Panc1 (cell line): ENCODE data around the gene PXN.

Experiments used
- TF ChIP-seq, protein P1 (sequence below): fragments of 450-650 bp; IDR thresholded peaks from 2 replicates; pipeline ENCODE4 v1.5.1; 2017; ENCODE audit warnings: mild to moderate bottlenecking
- TF ChIP-seq, protein P2 (sequence below), 2 experiments: IDR thresholded peaks; 2 replicates each; pipeline ENCODE4 v1.6.1; 2011 to 2012; ENCODE audit warnings: low read depth in 2 of 2, control low read depth in 1 of 2, low read length in 1 of 2, mild to moderate bottlenecking in 1 of 2, moderate library complexity in 1 of 2; ENCODE audit not compliant: insufficient read depth in 1 of 2

DNA sequence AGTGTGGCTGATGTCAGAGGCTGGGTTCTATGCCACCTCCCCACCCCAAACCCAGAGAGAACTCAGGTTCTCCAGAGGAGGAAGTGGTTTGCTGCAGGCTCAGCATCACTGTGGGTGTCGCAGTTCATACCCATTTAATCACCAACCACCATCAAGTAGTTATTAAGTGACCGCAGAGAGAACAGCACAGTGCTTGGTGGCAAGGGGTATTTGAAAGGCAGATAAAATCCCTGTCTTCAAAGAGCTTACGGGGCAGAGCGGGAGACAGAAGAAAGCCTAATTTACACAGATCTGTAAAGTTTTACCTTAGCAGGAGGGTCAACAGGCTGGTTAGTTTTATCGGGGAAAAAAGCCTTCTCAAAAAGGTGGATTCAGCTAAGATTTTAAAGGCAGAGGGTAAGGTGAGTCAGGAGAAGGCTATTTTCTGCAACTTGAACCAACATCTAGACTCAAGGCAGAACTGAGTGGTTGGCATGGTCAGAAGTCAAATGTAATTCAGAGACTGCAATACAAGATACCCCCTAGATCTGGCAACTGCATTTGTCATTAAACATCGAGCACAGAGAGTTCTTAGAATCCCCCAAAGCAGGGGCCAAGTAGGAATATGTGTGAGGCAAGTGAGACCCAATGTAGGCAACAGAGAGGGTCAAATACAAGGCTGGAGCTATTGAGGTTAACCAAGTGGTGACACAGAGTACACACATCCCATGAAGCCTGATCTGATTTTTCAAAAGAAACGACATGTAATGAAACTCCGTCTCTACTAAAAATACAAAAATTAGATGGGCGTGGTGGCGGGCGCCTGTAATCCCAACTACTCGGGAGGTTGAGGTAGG lies 13.2 kb downstream of the PXN start:
- TF ChIP-seq, protein P1, sequence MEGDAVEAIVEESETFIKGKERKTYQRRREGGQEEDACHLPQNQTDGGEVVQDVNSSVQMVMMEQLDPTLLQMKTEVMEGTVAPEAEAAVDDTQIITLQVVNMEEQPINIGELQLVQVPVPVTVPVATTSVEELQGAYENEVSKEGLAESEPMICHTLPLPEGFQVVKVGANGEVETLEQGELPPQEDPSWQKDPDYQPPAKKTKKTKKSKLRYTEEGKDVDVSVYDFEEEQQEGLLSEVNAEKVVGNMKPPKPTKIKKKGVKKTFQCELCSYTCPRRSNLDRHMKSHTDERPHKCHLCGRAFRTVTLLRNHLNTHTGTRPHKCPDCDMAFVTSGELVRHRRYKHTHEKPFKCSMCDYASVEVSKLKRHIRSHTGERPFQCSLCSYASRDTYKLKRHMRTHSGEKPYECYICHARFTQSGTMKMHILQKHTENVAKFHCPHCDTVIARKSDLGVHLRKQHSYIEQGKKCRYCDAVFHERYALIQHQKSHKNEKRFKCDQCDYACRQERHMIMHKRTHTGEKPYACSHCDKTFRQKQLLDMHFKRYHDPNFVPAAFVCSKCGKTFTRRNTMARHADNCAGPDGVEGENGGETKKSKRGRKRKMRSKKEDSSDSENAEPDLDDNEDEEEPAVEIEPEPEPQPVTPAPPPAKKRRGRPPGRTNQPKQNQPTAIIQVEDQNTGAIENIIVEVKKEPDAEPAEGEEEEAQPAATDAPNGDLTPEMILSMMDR, result no peak
- TF ChIP-seq, protein P2, sequence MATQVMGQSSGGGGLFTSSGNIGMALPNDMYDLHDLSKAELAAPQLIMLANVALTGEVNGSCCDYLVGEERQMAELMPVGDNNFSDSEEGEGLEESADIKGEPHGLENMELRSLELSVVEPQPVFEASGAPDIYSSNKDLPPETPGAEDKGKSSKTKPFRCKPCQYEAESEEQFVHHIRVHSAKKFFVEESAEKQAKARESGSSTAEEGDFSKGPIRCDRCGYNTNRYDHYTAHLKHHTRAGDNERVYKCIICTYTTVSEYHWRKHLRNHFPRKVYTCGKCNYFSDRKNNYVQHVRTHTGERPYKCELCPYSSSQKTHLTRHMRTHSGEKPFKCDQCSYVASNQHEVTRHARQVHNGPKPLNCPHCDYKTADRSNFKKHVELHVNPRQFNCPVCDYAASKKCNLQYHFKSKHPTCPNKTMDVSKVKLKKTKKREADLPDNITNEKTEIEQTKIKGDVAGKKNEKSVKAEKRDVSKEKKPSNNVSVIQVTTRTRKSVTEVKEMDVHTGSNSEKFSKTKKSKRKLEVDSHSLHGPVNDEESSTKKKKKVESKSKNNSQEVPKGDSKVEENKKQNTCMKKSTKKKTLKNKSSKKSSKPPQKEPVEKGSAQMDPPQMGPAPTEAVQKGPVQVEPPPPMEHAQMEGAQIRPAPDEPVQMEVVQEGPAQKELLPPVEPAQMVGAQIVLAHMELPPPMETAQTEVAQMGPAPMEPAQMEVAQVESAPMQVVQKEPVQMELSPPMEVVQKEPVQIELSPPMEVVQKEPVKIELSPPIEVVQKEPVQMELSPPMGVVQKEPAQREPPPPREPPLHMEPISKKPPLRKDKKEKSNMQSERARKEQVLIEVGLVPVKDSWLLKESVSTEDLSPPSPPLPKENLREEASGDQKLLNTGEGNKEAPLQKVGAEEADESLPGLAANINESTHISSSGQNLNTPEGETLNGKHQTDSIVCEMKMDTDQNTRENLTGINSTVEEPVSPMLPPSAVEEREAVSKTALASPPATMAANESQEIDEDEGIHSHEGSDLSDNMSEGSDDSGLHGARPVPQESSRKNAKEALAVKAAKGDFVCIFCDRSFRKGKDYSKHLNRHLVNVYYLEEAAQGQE (IDR thresholded peaks at IDR 0.05; ENCODE audit: insufficient read depth in 1 of 2, low read depth in 2 of 2, low read length in 1 of 2), result no peak
